ENCODE results near the gene FAM221B.

GRCh38 chr9:35842795-35843194 is 14.3 kb upstream of the FAM221B start:
- TF ChIP-seq SUZ12 (IDR thresholded peaks at IDR 0.05; ENCODE audit: extremely low read depth, insufficient read depth, insufficient read length) (no peak), YY1 (IDR thresholded peaks at IDR 0.05; ENCODE audit: insufficient read depth, insufficient read length) (no peak)

All from NT2/D1 (cell line).